Fibroblast of the aortic adventitia (primary cell): ENCODE results near the gene CABLES1. TPM values are rescaled to one million over a fixed set of nuclear protein-coding genes. Genes with fewer than 3 reads are reported as not detected.
"Not testable (repeated sequence)": the region's sequence is repeated elsewhere in the genome, so short reads cannot be mapped to it uniquely, and the experiment has no call there.

Source experiments
- DNase-seq: peaks from one replicate; pipeline ENCODE4 v3.0.0-alpha.2; 2010; ENCODE audit warnings: low read depth
- H3K4me3 ChIP-seq: 2 replicates; pipeline ENCODE4 v1.5.1; 2011; ENCODE audit warnings: low read depth, mild to moderate bottlenecking, control low read depth, low read length, moderate library complexity
- total RNA-seq: library from RNA; depleted of rRNA; stranded (reverse); fragments of >200 nt; gene quantifications from 2 replicates; pipeline ENCODE4 v1.2.3, GENCODE V29; 2012; ENCODE audit warnings: low replicate concordance
- TF ChIP-seq, protein P1 (sequence below): IDR thresholded peaks from 2 replicates; pipeline ENCODE4 v1.5.1; 2011; ENCODE audit warnings: mild to moderate bottlenecking, low read length, control low read depth, inconsistent platforms; ENCODE audit not compliant: insufficient read depth

The CABLES1 gene, protein sequence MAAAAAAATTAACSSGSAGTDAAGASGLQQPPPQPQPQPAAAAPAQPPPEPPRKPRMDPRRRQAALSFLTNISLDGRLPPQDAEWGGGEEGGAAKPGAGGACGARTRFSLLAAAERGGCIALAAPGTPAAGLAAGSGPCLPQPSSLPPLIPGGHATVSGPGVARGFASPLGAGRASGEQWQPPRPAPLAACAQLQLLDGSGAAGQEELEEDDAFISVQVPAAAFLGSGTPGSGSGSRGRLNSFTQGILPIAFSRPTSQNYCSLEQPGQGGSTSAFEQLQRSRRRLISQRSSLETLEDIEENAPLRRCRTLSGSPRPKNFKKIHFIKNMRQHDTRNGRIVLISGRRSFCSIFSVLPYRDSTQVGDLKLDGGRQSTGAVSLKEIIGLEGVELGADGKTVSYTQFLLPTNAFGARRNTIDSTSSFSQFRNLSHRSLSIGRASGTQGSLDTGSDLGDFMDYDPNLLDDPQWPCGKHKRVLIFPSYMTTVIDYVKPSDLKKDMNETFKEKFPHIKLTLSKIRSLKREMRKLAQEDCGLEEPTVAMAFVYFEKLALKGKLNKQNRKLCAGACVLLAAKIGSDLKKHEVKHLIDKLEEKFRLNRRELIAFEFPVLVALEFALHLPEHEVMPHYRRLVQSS
- 7.4 and 19.2 TPM in 2 replicates for total RNA-seq

DNA sequence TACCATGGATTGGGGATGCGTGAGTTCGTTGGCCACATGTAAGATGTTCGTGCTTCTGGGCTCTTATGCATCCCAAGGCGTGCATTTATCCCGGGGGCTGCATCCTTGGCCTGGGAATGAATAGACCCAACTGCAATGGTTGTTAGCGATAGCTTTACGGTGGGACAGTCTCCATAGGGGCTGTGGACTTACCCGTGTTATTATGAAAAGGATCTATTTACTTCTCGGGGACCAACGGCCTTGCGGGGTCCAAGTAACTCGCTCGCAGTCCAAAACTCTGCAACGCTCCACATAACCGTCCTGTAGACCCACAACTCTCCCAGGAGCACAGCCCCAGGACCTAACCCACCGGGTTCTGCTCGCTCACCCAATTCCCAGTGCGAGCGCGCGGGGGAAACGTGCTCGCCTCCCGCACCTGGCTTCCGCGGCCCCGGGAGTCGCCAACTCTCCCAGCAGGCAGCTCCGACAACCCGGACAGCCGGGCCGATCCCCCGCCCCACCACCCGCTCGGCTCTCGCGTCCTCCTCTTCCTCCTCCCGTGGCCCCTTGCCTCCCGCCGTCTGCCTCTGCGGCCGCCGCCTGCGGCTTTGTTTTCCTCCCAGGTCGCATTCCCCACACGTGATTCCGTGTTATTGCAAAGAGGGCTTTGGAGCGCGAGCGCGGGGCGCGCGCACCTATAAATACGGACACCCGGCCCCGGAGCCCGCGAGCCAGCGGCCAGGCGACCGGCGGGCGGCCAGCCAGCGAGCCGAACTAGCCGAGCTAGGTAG lies at the start of gene CABLES1:
Gene CABLES1, plus strand, starts transcription at position 706 of the 770 bp plus-strand sequence. CDS start 278 bp downstream, outside the sequence.
- DNase-seq = peak; percentile 63
- H3K4me3 ChIP-seq = peak within 1 kb of the TSS; percentile 71
- TF ChIP-seq, protein P1, sequence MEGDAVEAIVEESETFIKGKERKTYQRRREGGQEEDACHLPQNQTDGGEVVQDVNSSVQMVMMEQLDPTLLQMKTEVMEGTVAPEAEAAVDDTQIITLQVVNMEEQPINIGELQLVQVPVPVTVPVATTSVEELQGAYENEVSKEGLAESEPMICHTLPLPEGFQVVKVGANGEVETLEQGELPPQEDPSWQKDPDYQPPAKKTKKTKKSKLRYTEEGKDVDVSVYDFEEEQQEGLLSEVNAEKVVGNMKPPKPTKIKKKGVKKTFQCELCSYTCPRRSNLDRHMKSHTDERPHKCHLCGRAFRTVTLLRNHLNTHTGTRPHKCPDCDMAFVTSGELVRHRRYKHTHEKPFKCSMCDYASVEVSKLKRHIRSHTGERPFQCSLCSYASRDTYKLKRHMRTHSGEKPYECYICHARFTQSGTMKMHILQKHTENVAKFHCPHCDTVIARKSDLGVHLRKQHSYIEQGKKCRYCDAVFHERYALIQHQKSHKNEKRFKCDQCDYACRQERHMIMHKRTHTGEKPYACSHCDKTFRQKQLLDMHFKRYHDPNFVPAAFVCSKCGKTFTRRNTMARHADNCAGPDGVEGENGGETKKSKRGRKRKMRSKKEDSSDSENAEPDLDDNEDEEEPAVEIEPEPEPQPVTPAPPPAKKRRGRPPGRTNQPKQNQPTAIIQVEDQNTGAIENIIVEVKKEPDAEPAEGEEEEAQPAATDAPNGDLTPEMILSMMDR = no peak

DNA sequence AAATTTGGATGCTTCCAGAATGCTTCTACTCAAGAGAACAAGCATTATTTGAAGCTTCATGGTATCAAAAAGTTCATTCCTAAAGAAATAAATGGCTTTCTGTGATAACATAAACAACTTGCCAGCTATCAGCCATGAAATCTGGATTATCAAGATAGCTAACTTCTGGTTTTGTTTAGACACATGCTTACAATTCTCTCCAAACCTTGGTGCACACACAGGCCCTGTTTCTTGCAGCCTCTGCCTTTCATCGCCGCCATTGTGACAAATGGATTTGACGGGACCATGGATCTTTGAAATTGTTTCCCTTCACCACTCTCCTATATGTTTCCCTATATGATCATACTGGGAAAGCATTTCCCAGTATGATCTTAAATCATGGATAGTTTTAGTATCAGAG lies 47.9 kb upstream of the CABLES1 start:
- TF ChIP-seq, protein P1 = no peak
- H3K4me3 ChIP-seq = no peak overlapping the region
- DNase-seq = no peak

DNA sequence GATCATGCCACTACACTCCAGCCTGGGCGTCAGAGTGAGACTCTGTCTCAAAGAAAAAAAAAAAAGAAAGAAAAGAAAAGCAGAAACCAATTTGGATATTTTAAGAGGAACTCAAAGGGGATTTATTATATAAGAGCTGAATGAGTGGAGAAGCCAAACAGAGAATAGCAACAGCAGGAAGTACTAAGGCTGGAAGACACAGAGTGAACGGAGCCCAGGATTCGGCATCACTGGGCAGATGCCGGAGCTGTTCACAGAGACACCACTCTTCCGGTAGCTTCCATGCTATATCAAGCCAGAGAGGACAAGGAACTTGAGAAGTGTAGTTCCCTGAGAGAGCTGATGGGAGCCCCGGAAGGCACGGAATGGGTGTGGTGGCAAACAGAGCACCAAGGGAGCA lies 47.0 kb upstream of the CABLES1 start:
- TF ChIP-seq, protein P1 = no peak
- H3K4me3 ChIP-seq = no peak overlapping the region
- DNase-seq = no peak

DNA sequence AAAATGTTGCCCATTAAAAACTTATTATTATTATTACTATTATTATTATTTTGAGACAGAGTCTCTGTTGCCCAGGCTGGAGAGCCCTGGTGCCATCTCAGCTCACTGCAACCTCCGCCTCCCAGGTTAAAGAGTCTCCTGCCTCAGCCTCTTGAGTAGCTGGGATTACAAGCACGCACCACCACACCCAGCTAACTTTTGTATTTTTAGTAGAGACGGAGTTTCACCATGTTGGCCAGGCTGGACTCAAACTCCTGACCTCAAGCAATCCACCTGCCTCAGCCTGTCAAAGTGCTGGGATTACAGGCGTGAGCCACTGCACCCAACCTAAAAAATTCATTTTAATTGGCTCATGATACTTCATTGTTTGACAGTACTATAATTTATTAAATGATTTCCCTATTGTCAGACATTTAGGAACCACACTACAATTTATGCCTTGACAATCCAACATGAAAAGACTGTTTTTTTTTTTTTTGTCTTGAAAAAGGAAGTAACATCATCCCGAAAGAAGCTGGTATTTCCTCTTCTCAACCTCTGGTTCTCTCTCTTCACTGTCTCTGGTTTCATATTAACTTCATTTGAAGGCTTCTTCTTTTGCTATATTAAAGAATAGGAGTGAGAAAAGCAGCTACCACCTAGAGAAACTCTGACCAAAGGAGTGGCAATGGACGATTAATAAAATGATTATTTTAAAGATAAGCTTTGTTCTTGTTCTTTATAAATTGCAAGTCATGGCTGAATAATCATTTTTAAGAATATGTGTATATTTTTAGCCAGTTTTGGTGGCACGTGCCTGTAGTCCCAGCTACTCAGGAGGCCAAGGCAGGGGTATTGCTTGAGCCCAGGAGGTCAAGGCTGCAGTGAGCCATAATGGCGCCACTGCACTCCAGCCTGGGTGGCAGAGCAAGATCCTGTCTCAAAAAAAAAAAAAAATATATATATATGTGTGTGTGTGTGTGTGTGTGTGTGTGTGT lies 44.0 kb upstream of the CABLES1 start:
- not testable (repeated sequence) for H3K4me3 ChIP-seq
- peak; percentile 24 for DNase-seq

DNA sequence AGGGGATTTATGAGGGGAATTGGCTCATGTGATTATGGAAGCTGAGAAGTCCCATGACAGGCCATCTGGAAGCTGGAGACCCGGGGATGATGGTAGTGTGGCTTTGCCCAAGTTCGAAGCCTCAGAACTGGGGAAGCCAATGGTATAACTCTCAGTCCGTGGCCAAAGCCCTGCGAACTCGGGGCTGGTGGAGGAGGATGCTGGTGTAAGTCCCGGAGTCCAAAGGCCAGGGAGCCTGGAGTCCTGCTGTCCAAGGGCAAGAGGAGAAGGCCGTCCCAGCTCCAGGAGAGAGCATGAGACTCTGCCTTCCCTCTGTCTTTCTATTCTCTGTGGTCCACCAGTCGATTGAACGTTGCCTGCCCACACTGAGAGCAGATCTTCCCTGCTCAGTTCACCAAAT lies 43.2 kb upstream of the CABLES1 start:
- no peak for DNase-seq
- TF ChIP-seq, protein P1 = no peak
- H3K4me3 ChIP-seq = no peak overlapping the region

DNA sequence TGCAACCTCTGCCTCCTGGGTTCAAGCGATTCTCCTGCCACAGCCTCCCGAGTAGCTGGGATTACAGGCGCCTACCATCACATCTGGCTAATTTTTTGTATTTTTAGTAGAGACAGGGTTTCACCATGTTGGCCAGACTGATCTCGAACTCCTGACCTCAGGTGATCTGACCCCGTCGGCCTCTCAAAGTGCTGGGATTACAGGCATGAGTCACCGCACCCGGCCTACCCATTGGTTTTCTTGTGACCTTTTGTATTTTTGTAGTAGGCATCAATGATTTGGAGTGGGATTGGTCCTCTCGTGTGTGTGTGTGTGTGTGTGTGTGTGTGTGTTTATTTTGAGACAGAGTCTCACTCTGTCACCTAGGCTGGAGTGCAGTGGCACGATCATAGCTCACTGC lies 42.2 kb upstream of the CABLES1 start:
- not testable (repeated sequence) for DNase-seq, H3K4me3 ChIP-seq

DNA sequence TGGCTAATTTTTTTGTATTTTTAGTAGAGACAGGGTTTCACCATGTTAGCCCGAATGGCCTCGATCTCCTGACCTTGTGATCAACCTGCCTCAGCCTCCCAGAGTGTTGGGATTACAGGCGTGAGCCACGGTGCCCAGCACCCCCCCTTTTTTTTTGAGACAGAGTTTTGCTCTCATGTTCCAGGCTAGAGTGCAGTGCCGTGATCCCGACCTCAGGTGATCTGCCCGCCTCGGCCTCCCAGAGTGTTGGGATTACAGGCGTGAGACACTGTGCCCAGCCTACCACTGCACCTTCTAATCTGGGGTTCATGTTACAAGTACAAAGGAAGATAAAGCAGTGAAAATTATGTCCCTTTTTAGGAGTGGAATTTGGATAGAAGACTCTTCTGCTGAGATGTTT lies 41.5 kb upstream of the CABLES1 start:
- H3K4me3 ChIP-seq = no peak overlapping the region
- TF ChIP-seq, protein P1 = no peak
- no peak for DNase-seq
